ENCODE results near the gene SULT1E1.

The SULT1E1 gene

GRCh38 chr4:69860052-69860451 lies at the start of gene SULT1E1:
TSS of gene SULT1E1 (minus strand) at chr4:69860145. CDS start at chr4:69857644, 2,501 bp downstream.
- no peak for DNase-seq

GRCh38 chr4:69909195-69909594 lies 49.2 kb upstream of the SULT1E1 start:
- DNase-seq, result no peak

GRCh38 chr4:69907151-69907550 lies 47.2 kb upstream of the SULT1E1 start:
- no peak for DNase-seq

GRCh38 chr4:69896530-69897116 lies 36.7 kb upstream of the SULT1E1 start:
- DNase-seq, result no peak

GRCh38 chr4:69894721-69895120 lies 34.8 kb upstream of the SULT1E1 start:
- no peak for DNase-seq

- DNase-seq, result no peak
These were observed 34.2 kb upstream of the SULT1E1 start for GRCh38 chr4:69894186-69894585.

GRCh38 chr4:69888336-69888735 lies 28.4 kb upstream of the SULT1E1 start:
- DNase-seq, result no peak

GRCh38 chr4:69882150-69882549 lies 22.2 kb upstream of the SULT1E1 start:
- no peak for DNase-seq

- peak in 1 of 2 experiments; percentile 2 for DNase-seq
These were observed 21.3 kb upstream of the SULT1E1 start for GRCh38 chr4:69881173-69881773.

GRCh38 chr4:69878250-69878649 lies 18.3 kb upstream of the SULT1E1 start:
- no peak for DNase-seq

GRCh38 chr4:69877453-69877852 lies 17.5 kb upstream of the SULT1E1 start:
- DNase-seq, result no peak

GRCh38 chr4:69876071-69876470 lies 16.1 kb upstream of the SULT1E1 start:
- DNase-seq, result no peak

GRCh38 chr4:69875576-69875975 lies 15.6 kb upstream of the SULT1E1 start:
- no peak for DNase-seq

- DNase-seq, result no peak
These were observed 14.6 kb upstream of the SULT1E1 start for GRCh38 chr4:69874507-69874906.

- no peak for DNase-seq
These were observed 1.8 kb upstream of the SULT1E1 start for GRCh38 chr4:69861756-69862155.

- DNase-seq, result no peak
These were observed 765 bp upstream of the SULT1E1 start for GRCh38 chr4:69860521-69861298.

GRCh38 chr4:69859140-69859685 lies 732 bp downstream of the SULT1E1 start:
- no peak for DNase-seq

- no peak for DNase-seq
These were observed 1.3 kb downstream of the SULT1E1 start for GRCh38 chr4:69858690-69859089.

GRCh38 chr4:69855822-69856221 lies 4.1 kb downstream of the SULT1E1 start:
- no peak for DNase-seq

- DNase-seq, result no peak
These were observed 10.0 kb downstream of the SULT1E1 start for GRCh38 chr4:69849969-69850368.

GRCh38 chr4:69849297-69849696 lies 10.6 kb downstream of the SULT1E1 start:
- DNase-seq, result no peak

- DNase-seq, result no peak
These were observed 11.9 kb downstream of the SULT1E1 start for GRCh38 chr4:69848028-69848427.

- DNase-seq, result no peak
These were observed 16.0 kb downstream of the SULT1E1 start for GRCh38 chr4:69843932-69844331.

GRCh38 chr4:69843301-69843700 lies 16.6 kb downstream of the SULT1E1 start:
- no peak for DNase-seq

Measured in activated CD4-positive, alpha-beta T cell treated with anti-CD3 and anti-CD28 coated beads, Interleukin-2, amount 50 U/mL, for 48 hours (primary cell).